Neural crest cell (in vitro differentiated cells): ENCODE measurements around the gene SLC9A3. TPM values are rescaled to one million over a fixed set of nuclear protein-coding genes. Genes with fewer than 3 reads are reported as not detected.

Source experiments
- DNase-seq: peaks from one replicate; pipeline ENCODE4 v3.0.0; 2021; ENCODE audit warnings: low read depth, mixed read lengths, low spot score
- H3K27ac Mint-ChIP-seq: one replicate; pipeline ENCODE4 v1.8.0; 2021; ENCODE audit warnings: mild to moderate bottlenecking, mixed read lengths; ENCODE audit not compliant: unreplicated experiment
- H3K27me3 Mint-ChIP-seq: 2 replicates; pipeline ENCODE4 v1.8.0; 2021; ENCODE audit warnings: low read depth, mild to moderate bottlenecking, mixed read lengths
- H3K36me3 Mint-ChIP-seq: 2 replicates; pipeline ENCODE4 v1.8.0; 2021; ENCODE audit warnings: low read depth, mild to moderate bottlenecking, mixed read lengths
- H3K4me1 Mint-ChIP-seq: 2 replicates; pipeline ENCODE4 v1.8.0; 2021; ENCODE audit warnings: mixed read lengths
- H3K4me3 Mint-ChIP-seq: one replicate; pipeline ENCODE4 v1.8.0; 2021; ENCODE audit warnings: mild to moderate bottlenecking, mixed read lengths
- H3K9me3 Mint-ChIP-seq: 2 replicates; pipeline ENCODE4 v1.8.0; 2021; ENCODE audit warnings: mixed read lengths
- CTCF ChIP-seq: fragments of 200-600 bp; sonication (generic); conservative IDR thresholded peaks from 2 replicates; pipeline ENCODE4 v1.5.0; 2021; ENCODE audit warnings: antibody characterized with exemption, mild to moderate bottlenecking
- total RNA-seq: library from RNA; stranded (reverse); gene quantifications from 2 replicates; pipeline ENCODE4 v1.2.1, GENCODE V29; 2021

Gene SLC9A3
- total RNA-seq, 1 donor from 2014 or later: 1.5 TPM

GRCh38 chr5:530001-530955 is 6.0 kb upstream of the SLC9A3 start:
- DNase-seq: no peak
- Mint-ChIP-seq H3K27ac (no peak overlapping the region), H3K27me3 (peaks cover 67% of the 10 kb centered on the region), H3K4me3 (no peak overlapping the region), H3K36me3 (no peaks in the 10 kb centered on the region), H3K9me3 (no peaks in the 10 kb centered on the region), H3K4me1 (peaks cover 4% of the 10 kb centered on the region)
- TF ChIP-seq CTCF: no peak

GRCh38 chr5:528629-529511 is 4.6 kb upstream of the SLC9A3 start:
- H3K27ac Mint-ChIP-seq: no peak overlapping the region
- H3K4me3 Mint-ChIP-seq: no peak overlapping the region

DNA sequence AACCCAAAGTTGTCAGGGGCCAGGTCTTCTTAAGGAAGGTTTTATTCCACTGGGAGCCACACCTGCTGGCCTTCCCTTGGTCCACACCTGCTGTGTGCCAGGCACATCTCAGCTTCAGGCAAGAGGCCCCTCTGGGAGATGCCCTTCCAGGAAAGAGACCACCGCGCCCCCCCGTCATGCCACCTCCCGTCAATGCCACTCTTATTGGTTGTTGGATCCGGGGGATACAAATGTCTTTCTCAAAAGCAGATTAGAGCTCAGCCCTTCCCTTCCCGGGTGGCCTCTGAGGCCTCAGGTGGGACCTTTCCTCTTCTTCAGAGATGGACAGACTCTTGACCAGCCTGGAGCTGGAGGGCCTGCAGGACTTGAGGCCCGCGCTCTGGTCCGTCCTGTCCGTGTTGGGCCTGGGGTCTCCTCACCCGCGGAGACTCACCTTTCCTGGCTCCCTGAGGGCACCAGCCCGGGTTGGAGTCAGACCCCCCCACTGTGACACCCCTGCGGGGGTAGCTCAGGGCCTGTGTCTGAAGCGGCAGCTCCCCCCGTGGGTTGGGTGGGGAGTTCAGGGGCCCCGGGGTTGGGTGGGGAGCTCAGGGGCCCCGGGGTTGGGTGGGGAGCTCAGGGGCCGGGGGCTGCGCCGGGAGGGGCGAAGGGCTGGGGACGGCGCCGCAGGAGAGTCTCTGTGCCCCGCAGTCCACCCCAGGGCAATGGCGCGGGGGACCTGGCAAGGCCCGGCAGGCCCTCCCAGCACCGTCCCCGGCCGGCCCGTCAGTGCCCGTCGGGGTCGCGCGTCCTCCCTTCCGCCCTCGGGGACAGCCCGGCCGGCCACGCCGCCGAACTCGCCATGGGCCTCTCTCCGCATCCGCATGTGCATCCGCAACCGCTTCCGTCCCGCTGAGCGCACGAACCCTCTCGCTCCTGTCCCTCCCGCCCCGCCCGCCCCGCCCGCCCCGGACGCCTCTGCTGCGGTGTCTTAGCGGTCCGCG is 3.7 kb upstream of the SLC9A3 start:
- TF ChIP-seq CTCF: no peak
- Mint-ChIP-seq H3K27me3 (peaks cover 80% of the 10 kb centered on the region), H3K36me3 (no peaks in the 10 kb centered on the region), H3K27ac (no peak overlapping the region), H3K4me1 (peaks cover 3% of the 10 kb centered on the region), H3K9me3 (no peaks in the 10 kb centered on the region), H3K4me3 (no peak overlapping the region)
- DNase-seq: no peak

More at GRCh38 chr5:528629-529511, 4.6 kb upstream of the SLC9A3 start:
- H3K27me3 Mint-ChIP-seq: peaks cover 74% of the 10 kb centered on the region
- H3K4me1 Mint-ChIP-seq: peaks cover 4% of the 10 kb centered on the region
- DNase-seq: no peak
- no peaks in the 10 kb centered on the region for H3K36me3 Mint-ChIP-seq
- TF ChIP-seq CTCF: no peak
- H3K9me3 Mint-ChIP-seq: no peaks in the 10 kb centered on the region

DNA sequence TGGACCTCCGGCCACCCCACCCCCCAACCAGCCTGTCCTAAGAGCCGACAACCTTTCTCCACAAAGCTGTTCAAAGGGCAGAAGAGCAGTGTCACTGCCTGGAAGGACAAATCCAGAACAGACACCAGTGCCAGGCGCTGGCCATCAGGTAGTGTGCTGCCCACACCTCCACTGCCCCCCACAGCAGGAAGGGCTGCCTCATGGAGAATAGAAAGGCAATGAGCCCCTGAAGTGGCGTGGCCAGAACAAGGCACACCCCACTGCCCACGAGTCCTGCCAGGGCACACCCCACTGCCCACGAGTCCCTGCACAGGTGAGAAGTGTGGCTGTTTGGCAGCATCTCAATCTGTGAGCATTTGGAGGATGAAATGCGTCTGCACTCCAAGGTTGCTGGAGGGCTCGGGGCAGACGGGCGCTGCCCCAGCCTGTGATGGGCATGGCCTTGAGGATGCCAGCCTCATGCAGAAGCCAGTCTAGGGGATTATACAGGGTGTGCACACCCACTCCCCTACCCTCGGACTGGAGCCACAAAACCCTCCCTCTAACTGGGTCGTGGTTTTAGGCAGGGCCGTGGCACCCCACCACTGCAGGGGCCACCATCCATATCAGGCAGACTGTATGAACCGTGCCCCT is 2.3 kb upstream of the SLC9A3 start:
- no peak for DNase-seq
- Mint-ChIP-seq H3K4me1 (no peaks in the 10 kb centered on the region), H3K27me3 (peaks cover 87% of the 10 kb centered on the region), H3K27ac (no peak overlapping the region), H3K36me3 (no peaks in the 10 kb centered on the region), H3K4me3 (no peak overlapping the region), H3K9me3 (no peaks in the 10 kb centered on the region)
- TF ChIP-seq CTCF: no peak
